Hepatocyte (in vitro differentiated cells): ENCODE results near the gene TEX29. TPM values are rescaled to one million over a fixed set of nuclear protein-coding genes. Genes with fewer than 3 reads are reported as not detected.

Experiments
- DNase-seq: peaks from one replicate; pipeline ENCODE4 v3.0.0-alpha.2; 2016; ENCODE audit warnings: low spot score
- H2AFZ ChIP-seq: fragments of 200-600 bp; sonication (generic); 2 replicates; pipeline ENCODE4 v1.6.0; 2016; ENCODE audit warnings: antibody characterized with exemption, mild to moderate bottlenecking
- H3K27ac ChIP-seq: fragments of 200-600 bp; sonication (generic); 2 replicates; pipeline ENCODE4 v1.5.1; 2016; ENCODE audit warnings: mild to moderate bottlenecking
- H3K27me3 ChIP-seq: fragments of 200-600 bp; sonication (generic); 2 replicates; pipeline ENCODE4 v1.6.1; 2016
- H3K36me3 ChIP-seq: fragments of 200-600 bp; sonication (generic); replicated peaks from 2 replicates; pipeline ENCODE4 v1.5.1; 2016; ENCODE audit warnings: low read depth; ENCODE audit not compliant: insufficient read depth
- H3K4me1 ChIP-seq: fragments of 200-600 bp; sonication (generic); 2 replicates; pipeline ENCODE4 v1.5.1; 2016; ENCODE audit warnings: mild to moderate bottlenecking, moderate library complexity; ENCODE audit not compliant: insufficient read depth
- H3K4me2 ChIP-seq: fragments of 200-600 bp; sonication (generic); 2 replicates; pipeline ENCODE4 v1.6.0; 2016
- H3K4me3 ChIP-seq: fragments of 200-600 bp; sonication (generic); 2 replicates; pipeline ENCODE4 v1.5.1; 2016; ENCODE audit warnings: mild to moderate bottlenecking
- H3K79me2 ChIP-seq: fragments of 200-600 bp; sonication (generic); 2 replicates; pipeline ENCODE4 v1.6.0; 2017; ENCODE audit warnings: mild to moderate bottlenecking
- H3K9me2 ChIP-seq: fragments of 200-600 bp; sonication (generic); replicated peaks from 2 replicates; pipeline ENCODE4 v1.6.0; 2017; ENCODE audit warnings: mild to moderate bottlenecking; ENCODE audit not compliant: insufficient read depth
- H3K9me3 ChIP-seq: fragments of 200-600 bp; sonication (generic); 2 replicates; pipeline ENCODE4 v1.5.1; 2016; ENCODE audit warnings: low read depth, mild to moderate bottlenecking
- H4K20me1 ChIP-seq: fragments of 200-600 bp; sonication (generic); 2 replicates; pipeline ENCODE4 v1.6.0; 2016; ENCODE audit warnings: mild to moderate bottlenecking; ENCODE audit not compliant: insufficient read depth, poor library complexity, severe bottlenecking
- CTCF ChIP-seq: fragments of 200-600 bp; sonication (generic); IDR thresholded peaks from 2 replicates; pipeline ENCODE4 v1.5.1; 2016; ENCODE audit warnings: antibody characterized with exemption, mild to moderate bottlenecking; ENCODE audit not compliant: poor library complexity
- EZH2 ChIP-seq: fragments of 200-600 bp; sonication (generic); IDR thresholded peaks from 2 replicates; pipeline ENCODE4 v1.6.1; 2016; ENCODE audit warnings: antibody characterized with exemption, mild to moderate bottlenecking, borderline replicate concordance
- EZH2phosphoT487 ChIP-seq: fragments of 200-600 bp; sonication (generic); IDR thresholded peaks from one replicate; pipeline ENCODE4 v1.6.1; 2018; ENCODE audit warnings: antibody characterized with exemption, mild to moderate bottlenecking, low read depth, moderate library complexity; ENCODE audit not compliant: unreplicated experiment, severe bottlenecking
- WGBS: methylation state at CpG from one replicate; pipeline ENCODE4 v1.1.6; 2016; ENCODE audit warnings: low lambda C conversion rate; ENCODE audit errors: missing lambda C conversion rate; 5-methylcytosine and 5-hydroxymethylcytosine counted together
- polyA plus RNA-seq: library from polyadenylated mRNA; unstranded; fragments of >200 nt; fragmentation: Nextera tagmentation; extraction: Ambion mirVana; gene quantifications from 2 replicates; pipeline ENCODE4 v1.2.1, GENCODE V29; 2016
- total RNA-seq: library from RNA; depleted of rRNA; stranded (reverse); fragments of >200 nt; gene quantifications from 2 replicates; pipeline ENCODE4 v1.2.3, GENCODE V29; 2014

Gene TEX29
- total and polyA plus RNA-seq, 2 experiments from 2014 or later: 0.83 to 1.8 TPM

GRCh38 chr13:111361873-111362648 lies 41.6 kb downstream of the TEX29 start:
- no peak overlapping the region for H3K4me2 ChIP-seq
- no peak overlapping the region for H3K27ac ChIP-seq
- no peaks in the 10 kb centered on the region for H4K20me1 ChIP-seq
- DNase-seq: no peak
- no peaks in the 10 kb centered on the region for H3K79me2 ChIP-seq
- no peaks in the 10 kb centered on the region for H3K9me3 ChIP-seq
- no peak overlapping the region for H3K4me3 ChIP-seq
- H3K36me3 ChIP-seq: no peaks in the 10 kb centered on the region
- no peak overlapping the region for H2AFZ ChIP-seq
- WGBS: 89% methylated on average over 11 of the region's 11 CpGs
- TF ChIP-seq CTCF (no peak), EZH2 (no peak), EZH2phosphoT487 (no peak)
- H3K27me3 ChIP-seq: no peaks in the 10 kb centered on the region
- no peaks in the 10 kb centered on the region for H3K4me1 ChIP-seq
- H3K9me2 ChIP-seq: no peaks in the 10 kb centered on the region

DNA sequence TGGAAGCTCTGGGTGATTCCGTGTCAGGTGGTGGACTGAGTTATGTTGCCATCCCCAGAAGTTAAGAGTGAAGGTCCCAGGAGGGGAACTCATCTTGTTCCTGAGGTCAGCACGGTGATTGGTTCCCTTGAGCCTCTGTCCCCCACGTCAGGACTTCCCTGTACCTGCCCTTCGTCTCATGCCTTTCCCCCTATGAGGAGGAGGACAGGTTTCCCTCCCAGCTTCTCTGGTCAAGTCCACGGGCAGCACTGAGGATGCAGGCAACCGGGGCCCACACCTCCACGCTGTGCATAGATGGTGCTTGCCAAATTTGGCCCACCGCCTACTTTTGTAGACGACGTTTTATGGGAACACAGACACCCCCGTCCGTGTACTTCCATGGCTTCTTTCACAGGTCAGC lies 42.7 kb downstream of the TEX29 start:
- Histone ChIP-seq H3K9me3 (no peaks in the 10 kb centered on the region), H3K36me3 (no peaks in the 10 kb centered on the region), H3K4me1 (no peaks in the 10 kb centered on the region), H4K20me1 (no peaks in the 10 kb centered on the region), H3K4me3 (no peak overlapping the region), H2AFZ (no peak overlapping the region), H3K9me2 (no peaks in the 10 kb centered on the region), H3K27ac (no peak overlapping the region), H3K27me3 (no peaks in the 10 kb centered on the region), H3K79me2 (no peaks in the 10 kb centered on the region), H3K4me2 (no peak overlapping the region)
- TF ChIP-seq CTCF (no peak), EZH2phosphoT487 (no peak), EZH2 (no peak)
- 81% methylated on average over 12 of the region's 12 CpGs for WGBS
- DNase-seq: no peak

DNA sequence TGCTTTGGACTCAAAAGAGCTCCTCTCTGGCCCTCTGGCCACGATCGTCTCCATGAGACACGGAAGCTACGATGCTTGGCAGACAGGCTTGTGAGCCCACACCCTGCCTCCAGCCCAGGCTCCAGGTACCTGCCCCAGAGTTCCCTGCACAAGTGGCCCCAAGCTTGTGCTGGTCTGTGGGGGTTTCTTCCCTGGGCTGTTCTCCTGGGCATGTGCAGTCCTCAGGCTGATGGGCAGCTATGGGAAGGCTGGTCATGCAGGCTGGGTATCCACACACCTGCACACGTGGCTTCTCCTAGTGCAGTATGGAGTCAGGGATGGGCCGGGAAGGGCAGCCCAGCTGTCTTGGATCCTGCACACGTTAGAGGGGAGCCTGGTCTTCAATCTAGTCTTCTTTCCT lies 43.1 kb downstream of the TEX29 start:
- no peak for TF ChIP-seq EZH2
- no peak for TF ChIP-seq EZH2phosphoT487
- TF ChIP-seq CTCF: no peak
- no peaks in the 10 kb centered on the region for H3K4me1 ChIP-seq
- no peaks in the 10 kb centered on the region for H3K36me3 ChIP-seq
- no peak for DNase-seq
- H3K9me2 ChIP-seq: no peaks in the 10 kb centered on the region
- no peaks in the 10 kb centered on the region for H4K20me1 ChIP-seq
- WGBS: 81% methylated on average over 7 of the region's 7 CpGs
- no peaks in the 10 kb centered on the region for H3K27me3 ChIP-seq
- H3K4me2 ChIP-seq: no peak overlapping the region
- no peak overlapping the region for H3K27ac ChIP-seq
- H3K79me2 ChIP-seq: no peaks in the 10 kb centered on the region
- H3K4me3 ChIP-seq: no peak overlapping the region
- H3K9me3 ChIP-seq: no peaks in the 10 kb centered on the region
- no peak overlapping the region for H2AFZ ChIP-seq
